HG03520 (cell line): Measurements from ENCODE around the gene CEP76.

Experiments used
- ATAC-seq: cut with Tn5 transposase; IDR thresholded peaks from one replicate; pipeline ENCODE4 v1.9.1; 2021; ENCODE audit warnings: mild to moderate bottlenecking, moderate library complexity; ENCODE audit not compliant: unreplicated experiment

Gene CEP76, protein sequence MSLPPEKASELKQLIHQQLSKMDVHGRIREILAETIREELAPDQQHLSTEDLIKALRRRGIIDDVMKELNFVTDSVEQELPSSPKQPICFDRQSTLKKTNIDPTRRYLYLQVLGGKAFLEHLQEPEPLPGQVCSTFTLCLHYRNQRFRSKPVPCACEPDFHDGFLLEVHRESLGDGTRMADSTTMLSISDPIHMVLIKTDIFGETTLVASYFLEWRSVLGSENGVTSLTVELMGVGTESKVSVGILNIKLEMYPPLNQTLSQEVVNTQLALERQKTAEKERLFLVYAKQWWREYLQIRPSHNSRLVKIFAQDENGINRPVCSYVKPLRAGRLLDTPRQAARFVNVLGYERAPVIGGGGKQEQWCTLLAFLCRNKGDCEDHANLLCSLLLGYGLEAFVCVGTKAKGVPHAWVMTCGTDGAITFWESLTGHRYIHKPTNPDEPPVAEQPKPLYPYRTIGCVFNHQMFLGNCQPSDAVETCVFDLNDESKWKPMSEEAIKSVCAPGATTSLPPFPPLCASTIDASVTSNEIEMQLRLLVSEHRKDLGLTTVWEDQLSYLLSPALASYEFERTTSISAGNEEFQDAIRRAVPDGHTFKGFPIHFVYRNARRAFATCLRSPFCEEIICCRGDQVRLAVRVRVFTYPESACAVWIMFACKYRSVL

DNA sequence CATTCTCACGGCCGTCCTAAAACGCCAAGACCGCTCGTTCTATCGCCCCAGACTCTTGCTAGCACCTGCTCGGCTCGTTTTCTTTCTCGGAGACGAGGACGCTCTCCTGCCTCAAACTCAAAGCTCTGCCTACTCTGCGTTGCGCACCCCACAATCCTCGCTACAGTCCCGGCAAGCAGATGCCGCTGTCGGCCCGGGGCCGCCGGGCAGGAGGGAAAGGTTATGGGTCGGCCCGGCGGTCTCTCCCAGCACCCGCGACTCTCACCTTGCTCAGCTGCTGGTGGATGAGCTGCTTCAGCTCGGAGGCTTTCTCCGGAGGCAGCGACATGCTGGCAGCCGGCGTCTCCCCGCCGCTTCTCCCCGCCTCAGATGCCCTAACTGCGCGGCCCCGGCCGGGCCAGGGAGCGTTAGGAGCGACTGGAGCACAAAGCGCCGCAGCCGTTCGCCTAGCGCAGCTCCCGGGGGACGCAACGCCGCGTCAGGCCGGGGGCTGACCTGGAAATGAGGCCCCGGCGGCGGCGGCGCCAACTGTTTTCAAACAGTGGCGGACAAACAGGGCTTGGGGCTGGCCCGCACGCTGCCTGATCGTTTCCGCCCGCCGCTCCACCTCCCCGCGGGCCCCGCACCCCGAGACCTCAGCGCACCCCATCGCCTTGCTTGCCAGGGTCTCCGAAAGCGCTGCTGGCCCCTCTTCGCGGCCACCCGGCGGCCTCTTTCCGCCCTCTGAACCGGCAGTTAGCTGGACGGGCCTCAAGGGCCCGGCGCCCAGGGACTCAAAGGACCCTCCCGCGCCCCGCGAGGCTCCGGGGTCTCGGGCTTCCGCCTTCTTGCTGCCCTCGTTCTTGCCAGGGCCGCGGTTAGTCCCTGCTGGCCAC, at the start of gene CEP76, which contains the start of gene PSMG2:
Gene CEP76 (minus strand): TSS at position 503 of the 875 bp plus-strand sequence. CDS start 175 bp downstream, at position 328.
Gene PSMG2 (plus strand): TSS at position 822 of the 875 bp plus-strand sequence. CDS start 66 bp downstream, outside the sequence.
- peak; percentile 67 for ATAC-seq

DNA sequence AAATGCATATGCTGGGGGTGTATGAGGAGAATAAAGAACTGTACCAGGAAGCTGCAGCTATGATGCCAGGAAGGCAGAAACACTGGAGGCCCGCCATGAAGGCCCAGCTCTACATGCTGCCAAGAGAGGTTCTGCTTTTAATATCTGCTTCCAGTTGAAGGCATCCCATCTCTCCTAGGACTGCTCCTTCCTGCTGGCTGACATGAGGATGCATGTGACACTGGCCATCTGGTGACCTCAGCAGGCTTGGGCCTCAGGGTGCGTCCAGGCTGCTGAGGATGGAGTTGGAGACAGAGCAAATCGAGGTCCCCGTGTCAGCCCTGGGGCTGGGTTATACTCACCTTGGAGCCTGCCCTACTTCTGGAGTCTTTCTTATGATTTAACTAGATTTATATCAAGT, 49.4 kb upstream of the CEP76 start:
- ATAC-seq: no peak

DNA sequence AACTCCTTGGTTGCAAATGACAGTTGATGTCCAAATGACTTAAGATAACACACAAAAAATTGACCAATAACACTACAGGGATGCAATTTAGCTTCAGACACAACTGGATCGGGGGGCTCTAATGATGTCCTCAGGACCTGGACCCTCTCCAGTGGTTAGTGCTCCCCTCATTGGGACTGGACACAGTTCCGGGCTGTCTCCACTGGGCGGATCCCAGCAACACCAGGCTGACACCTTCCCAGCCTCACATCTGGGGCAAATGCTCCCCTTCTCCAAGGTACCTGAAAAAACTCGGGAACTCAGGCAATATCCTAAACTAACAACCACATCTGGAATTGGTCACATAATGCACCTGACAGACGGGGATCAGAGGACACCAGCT, 49.0 kb upstream of the CEP76 start:
- ATAC-seq: no peak

DNA sequence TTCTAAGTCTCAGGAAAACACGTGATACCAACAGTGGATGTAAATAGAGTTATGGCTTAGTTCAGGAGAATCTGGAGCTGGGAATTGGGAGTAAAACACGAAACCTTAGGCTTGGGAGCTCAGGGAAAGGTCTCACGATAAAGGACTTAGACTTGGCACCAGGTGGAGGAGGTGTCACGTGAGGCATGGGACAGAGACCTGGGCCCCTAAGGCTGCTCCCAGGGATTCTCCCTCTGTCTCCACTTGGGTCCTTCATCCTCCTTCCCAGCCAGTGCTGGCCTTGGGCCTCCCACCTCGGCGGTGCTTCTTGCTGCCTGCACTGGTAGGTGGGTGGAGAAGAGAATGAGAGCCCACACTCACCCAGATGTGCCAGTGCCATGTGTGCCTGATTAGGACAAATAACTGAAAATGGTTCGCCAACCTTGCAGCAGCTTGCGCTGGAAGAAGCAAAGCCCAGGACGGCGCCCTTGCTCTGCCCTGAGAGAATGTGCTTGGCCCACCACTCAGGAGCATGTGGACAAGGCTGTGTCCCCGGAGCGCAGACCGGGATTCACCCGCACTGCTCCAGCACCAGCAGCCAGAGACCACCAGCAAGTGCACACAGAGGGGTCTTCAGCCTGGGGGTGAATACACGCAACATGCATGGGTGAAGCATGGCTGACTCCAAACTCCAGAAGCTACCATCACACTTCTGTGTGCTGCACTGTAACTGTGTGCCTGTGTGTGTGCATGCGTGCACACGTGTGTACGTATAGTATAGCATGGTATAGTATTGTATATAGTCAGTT, 48.4 kb upstream of the CEP76 start:
- ATAC-seq: no peak

DNA sequence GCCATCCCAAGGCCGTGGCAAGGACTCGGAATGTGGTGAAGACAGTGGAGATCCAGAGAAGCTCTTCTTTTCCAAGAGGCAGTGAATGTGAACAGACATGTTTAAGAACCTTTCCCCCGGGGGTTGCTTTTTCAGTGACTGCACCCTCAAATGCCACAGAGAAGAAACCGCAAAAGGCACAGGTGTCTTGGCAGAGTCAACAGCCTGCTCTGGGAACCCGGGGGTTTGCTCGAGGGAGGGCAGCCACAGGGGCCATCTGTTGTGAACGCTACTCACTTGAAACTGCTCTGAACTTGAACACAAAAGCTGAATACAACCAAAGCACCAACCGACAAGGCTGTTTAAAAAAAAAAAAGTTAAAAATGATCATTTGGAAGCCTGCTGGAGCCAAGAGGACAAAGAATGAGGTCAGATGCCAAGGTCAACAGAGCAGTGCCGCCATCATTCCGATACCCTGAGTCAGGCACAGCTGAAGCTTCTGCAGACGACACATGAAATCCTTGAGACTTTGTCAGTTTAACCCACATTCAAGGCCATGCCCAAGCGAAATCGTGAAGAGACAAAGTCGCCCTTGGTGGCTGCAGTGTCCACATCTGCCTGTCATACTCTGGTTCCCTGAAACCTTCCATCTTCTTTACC, 47.7 kb upstream of the CEP76 start:
- ATAC-seq: no peak

DNA sequence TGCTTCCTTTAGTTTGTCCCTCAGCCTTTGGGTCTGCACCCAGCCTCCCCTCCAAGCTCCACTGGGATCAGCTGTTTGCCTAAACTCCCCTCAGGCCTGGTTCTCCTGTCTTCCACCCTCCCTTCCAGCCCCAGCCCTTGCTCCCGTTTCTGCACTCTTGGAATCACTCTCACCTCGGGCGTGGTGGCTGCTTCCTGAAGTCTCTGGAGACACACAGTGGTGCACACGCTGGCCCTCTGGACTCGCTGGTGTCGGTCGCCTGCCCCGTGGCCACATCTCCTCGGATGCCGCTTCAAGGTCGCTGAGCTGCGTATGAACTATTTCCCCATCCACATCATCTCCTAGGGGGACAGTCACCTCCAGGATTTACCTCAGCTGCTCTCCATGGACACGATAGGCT, 46.6 kb upstream of the CEP76 start:
- ATAC-seq: no peak

DNA sequence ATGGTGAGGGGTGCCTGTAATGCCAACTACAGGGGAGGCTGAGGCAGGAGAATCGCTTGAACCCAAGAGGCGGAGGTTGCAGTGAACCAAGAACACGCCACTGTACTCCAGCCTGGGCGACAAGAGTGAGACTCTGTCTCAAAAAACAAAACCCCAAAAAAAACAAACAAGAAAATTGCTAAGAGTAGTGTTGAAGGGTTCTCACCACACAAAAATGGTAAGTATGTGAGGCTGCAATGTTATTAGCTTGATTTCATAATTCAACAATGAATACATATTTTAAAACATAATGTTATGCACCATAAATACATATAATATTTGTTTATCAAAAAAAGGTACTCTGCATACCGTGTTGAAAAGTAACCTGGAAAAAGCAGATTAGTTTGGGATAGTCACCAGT, 46.1 kb upstream of the CEP76 start:
- ATAC-seq: no peak

DNA sequence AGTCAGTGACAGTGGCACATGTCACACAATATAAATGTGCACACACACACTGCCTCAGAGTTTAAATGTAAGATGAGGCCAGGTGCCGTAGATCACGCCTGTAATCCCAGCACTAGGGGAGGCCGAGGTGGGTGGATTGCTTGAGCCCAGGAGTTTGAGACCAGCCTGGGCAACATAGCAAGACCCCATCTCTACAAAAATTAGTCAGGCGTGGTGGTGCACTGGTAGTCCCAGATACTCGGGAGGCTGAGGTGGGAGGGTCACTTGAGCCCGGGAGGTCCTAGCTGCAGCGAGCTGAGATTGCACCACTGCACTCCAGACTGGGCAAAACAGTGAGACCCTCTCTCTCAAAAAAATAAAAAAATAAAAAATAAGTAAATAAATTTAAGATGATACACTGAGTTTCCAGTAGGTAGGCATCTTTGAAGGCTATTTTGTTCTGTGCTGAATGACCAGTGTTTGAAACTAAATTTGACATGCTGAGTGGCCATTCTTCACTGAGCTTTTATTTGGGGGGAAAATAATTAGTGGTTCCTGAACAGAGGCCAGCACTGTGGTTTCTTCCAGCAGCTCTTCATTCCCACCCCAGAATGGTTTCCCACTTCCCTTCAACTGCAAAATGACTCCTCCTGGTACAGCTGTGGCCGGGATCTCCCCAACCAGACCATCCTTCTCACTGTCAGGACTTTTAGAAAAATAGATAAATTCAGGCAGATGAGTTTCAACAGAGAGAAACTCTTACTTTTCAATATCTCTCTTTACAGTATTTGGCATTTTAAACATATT, 45.2 kb upstream of the CEP76 start:
- no peak for ATAC-seq

DNA sequence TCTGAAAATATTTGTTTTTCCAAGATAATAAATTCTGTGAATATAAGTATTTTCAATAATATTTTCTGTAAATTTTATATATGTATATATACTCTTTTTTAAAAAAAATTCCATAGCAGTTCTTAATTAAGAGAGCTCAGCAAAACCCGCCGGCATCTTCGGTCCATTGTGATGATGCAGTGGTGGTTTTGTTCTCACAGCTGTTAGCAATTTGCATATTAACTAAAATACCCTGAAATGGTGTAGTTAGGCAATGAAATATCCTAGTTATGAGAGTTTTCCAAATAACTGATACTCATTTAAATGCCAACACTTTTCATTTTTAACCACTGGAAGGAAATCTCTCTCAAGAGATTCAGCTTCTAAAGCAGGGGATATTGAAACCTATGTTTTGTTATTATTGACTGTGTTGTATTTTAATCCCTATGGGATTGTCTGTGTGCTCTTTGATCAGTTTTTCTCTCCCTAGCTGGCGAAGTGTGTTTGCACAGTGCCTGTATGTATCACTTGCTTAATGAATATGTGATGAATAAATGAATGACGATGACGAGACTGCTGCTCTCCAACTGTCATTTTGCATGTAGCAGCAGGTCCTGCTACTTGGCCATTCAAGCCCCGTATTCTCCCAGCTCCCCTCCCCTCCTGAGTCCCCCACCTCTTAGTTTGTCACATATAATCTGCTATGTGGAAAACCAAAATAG, 42.7 kb upstream of the CEP76 start:
- no peak for ATAC-seq

DNA sequence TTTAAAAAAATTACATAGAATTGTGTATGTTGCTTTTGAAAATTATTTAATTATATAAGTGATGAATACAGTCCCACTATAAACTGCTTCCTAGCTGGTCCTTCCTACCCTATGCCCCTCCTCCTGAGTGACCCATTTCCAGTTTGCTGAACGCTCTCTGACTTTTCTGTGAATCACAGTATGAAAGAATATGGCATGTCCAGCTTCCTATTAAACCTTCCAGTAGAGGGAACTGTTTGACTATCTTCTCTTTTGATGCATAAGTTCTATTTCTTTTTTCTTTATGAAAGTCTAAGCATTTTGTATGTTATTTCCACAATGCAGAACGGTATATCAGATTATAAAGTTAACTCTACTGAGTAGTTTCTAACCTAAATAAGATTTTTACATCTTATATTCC, 41.6 kb upstream of the CEP76 start:
- no peak for ATAC-seq

DNA sequence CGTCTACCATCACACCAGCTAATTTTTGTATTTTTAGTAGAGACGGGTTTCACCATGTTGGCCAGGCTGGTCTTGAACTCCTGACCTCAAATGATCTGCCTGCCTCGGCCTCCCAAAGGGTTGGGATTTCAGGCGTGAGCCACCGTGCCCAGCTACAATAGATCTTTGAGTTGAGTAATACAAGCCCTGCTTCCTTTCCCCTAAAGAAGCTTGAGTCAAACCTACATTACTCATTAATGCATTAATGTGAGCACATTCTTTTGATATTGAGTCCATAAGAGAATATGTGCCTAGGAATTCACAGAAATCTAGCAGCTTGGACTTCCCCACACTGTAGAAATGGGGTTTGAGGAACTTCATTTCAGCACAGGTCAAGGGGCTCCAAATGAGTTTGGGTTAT, 39.9 kb upstream of the CEP76 start:
- no peak for ATAC-seq

DNA sequence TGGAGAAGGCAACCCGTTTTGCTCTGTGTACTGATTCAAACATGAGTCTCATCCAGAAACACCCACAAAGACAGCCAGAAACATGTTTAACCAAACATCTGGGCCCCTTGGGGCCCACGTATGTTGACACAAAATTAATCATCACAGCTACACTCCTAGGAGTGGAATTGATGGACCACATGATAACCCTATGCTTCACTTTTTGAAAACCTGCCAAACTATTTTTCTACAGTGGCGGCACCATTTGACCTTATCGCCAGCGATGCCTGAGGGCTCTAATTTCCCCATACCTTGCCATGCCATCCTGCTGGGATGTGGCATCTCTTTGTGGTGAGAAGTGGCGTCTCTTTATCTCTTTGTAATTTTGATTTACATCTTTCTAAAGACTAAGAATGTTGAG, 38.8 kb upstream of the CEP76 start:
- no peak for ATAC-seq

DNA sequence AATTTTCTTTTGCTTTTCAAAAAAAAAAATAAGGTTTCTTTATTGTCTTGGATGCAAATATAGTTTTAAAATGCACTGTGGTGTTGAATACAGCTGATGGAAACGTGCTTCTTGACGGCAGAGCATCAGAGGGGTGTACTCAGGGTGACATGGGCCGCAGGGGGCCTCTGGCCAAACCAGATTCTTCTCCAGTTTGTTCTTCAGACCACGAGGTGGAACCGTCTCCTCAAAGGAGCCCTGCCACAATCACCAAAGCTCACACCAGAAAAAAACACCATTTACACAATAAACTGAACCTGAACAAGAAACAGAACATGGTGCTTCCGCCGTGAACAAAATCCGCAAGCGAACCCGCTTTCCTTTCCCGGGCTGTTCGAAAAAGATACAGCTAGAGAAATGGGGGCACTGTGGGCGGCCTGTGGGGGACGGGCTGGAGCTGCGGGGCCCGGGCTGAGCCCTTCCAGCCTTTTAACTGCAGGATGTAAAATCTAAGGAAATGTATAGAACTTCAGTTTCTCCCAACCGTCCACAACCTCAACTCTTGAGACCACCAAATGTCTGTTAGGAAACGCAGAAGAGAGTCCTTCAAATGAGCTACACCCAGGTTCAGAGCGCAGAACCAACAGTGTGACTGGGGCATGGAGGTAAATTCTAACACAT, 34.9 kb upstream of the CEP76 start:
- no peak for ATAC-seq

DNA sequence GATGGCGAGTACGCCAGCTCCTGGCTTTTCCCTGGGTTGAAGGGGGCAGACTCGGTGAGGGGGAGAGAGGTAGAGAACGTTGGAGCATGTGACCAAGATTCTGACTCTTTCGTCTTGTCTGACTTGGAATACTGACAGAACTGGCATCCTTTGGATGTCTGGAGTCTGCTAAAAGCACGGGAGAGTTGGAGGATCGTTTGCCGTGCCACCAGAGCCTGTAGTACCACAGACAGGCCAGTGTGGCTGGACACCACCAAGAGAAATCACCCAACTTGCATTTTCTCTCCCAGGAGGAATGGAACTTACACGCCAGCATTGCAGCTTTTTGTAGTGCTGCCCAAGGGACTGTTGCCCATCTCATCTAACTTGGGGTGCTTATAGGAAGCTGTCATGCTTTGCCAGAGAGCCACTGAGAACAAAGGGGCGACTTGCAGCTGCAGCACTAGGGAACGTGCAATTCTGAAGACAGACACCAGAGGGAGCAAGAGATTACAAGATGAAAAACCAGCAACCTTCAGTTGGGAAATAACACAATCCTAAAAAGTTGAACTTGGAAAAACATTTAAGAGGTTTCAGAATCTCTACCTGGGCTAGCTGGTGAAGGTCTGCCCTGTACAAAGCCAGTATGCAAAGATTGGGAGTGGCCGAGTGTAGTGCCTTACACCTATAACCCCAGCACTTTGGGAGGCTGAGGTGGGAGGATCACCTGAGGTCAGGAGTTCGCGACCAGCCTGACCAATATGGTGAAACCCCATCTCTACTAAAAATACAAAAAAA, 24.4 kb upstream of the CEP76 start:
- no peak for ATAC-seq

DNA sequence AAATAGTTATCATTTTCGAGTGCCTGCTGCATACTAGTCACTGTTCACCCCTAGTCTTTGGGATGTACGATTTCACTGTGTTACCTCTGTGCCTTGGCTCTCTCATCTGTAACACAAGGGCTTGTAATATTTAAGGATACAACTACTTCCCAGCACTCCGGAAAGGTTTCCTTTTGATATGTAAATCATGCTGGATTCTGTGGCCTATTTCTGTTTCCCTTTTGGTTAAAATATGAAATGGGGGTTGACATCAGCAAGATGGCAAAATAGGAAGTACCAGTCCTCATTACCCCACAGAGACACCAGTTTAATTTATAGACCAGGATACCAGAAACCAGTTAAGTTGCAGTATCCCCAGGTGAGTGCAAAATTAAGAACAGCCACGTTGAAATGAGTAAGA, 23.8 kb upstream of the CEP76 start:
- no peak for ATAC-seq

DNA sequence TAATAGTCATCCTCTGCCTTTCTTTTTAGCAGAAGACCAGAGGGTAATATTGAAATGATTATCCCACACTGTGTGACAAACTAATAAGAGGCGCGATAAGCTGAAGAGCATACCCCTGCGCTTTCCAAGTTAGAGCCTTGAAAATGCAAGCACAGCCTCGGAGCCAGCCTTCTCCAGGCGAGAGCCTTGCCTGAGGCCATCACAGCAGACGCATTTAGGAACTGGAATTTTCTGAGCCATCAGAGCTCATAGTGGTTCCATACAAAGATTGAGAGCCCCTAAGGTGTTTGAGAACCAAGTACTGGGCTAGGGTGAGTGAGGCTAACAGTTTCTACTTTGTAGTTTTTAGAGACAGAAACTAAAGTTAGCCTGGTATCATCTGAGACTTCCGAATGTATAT, 20.2 kb upstream of the CEP76 start:
- no peak for ATAC-seq

DNA sequence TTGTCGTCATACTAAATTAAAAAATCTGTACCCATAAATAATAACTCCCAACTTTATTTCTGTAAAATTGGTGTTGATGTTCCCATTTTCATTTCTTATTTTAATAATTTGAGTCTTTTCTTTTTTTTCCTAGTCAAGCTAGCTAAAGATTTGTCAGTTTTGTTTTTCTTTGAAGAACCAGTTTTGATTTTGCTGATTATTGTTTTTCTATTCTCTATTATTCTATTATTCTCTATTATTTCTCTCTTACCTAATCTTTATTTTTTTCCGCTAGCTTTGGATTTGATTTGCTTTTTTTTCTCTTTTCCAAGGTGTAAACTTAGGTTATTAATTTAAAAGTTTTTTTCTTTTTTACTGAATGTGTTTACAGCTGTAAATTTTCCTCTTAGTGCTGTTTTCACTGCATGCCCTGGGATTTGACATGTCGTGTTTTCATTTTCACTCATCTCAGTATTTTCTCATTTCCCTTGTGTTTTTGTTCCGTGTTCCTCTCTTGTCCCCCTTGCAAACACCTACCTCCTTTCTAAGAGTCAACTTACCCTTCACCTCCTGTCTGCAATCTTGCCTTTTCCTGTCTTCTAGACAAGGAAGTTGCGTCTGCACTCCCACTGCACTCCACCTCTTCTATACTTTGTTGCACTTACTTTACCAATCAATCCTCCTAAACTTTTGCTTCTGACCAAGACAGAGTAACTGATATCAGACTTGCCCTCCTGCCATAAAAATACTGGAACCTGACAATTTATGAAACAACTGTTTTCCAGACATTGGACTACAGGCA, 19.2 kb upstream of the CEP76 start:
- ATAC-seq: no peak
